ENCODE results near the gene RAPGEF2. TPM values are rescaled to one million over a fixed set of nuclear protein-coding genes. Genes with fewer than 3 reads are reported as not detected.

RAPGEF2 gene
- total and polyA plus RNA-seq, 7 donors = 4.6 to 35.2 (median 20.4) TPM

DNA sequence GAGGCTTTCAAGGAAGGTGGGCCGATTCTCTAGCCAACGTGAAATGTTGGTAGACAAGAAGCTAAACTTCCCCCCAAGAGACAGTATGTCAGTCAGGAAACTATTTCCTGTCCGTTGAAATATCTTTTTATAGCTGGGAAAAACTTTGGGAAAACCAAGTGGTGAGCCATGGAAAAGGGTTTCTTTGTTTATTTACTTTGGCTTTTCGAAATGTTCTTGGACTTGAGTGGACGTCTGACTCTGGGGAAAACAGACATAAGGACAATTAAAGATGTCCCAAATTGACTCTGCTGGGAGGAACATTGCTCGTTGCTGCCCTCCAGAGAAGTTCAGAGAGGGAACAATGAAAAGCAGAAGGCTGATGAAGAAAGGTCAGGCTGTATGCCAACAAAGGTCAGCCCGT lies 295.4 kb downstream of the RAPGEF2 start:
- Histone ChIP-seq H3K27ac (no peak overlapping the region), H3K4me1 (no peaks in the 10 kb centered on the region), H3K27me3 (ENCODE audit: insufficient read depth in 3 of 3, low read length in 2 of 3) (no peaks in the 10 kb centered on the region), H3K4me3 (no peak overlapping the region), H3K36me3 (ENCODE audit: insufficient read depth in 1 of 2, low read depth in 1 of 2) (no peaks in the 10 kb centered on the region), H3K9me3 (no peaks in the 10 kb centered on the region)
- no peak for DNase-seq
- TF ChIP-seq, protein P1, sequence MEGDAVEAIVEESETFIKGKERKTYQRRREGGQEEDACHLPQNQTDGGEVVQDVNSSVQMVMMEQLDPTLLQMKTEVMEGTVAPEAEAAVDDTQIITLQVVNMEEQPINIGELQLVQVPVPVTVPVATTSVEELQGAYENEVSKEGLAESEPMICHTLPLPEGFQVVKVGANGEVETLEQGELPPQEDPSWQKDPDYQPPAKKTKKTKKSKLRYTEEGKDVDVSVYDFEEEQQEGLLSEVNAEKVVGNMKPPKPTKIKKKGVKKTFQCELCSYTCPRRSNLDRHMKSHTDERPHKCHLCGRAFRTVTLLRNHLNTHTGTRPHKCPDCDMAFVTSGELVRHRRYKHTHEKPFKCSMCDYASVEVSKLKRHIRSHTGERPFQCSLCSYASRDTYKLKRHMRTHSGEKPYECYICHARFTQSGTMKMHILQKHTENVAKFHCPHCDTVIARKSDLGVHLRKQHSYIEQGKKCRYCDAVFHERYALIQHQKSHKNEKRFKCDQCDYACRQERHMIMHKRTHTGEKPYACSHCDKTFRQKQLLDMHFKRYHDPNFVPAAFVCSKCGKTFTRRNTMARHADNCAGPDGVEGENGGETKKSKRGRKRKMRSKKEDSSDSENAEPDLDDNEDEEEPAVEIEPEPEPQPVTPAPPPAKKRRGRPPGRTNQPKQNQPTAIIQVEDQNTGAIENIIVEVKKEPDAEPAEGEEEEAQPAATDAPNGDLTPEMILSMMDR (IDR thresholded peaks at IDR 0.05) = no peak
- 45 to 48% (median 47%) methylated on average over 7 of the region's 7 CpGs for WGBS, 3 donors
- ATAC-seq = peak in 1 of 4 donors; percentile 54
- intact Hi-C loops (cut with DNase I) = no loop called here

DNA sequence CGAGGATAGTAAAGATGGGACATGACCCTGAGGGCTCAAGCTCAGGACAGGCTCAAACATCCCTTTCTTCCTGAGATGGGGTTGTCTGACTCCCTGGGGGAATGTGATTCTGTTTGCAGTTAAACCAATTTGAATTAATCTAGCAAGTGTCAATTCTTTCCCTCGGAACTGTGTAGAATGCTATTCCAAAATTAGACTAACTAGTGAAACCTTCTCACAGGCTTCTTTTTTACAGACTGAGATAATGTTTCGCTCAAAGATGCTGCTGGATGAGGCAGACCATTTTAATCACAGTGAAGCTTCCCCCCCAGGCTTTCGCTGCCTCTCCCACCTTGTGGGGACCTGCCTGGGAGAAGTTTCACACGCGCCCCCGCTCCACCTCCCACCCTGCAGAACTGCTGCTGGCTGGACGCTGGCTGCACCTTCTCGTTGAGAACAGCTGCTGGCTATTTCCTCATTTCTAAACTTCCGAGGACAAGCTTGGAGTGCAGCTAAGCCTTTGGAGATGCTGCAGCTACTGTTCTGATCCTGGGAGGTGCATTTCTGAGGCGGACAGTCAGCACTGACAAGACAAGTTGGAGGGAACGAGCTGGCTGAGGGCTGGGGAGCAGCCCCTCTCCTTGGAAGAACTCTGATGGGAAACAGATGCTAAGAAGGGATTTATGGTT lies 297.8 kb downstream of the RAPGEF2 start:
- ATAC-seq (peak in 2 of 4 donors; percentile 27 to 42), DNase-seq (no peak)
- no peaks in the 10 kb centered on the region for H3K27me3 ChIP-seq (ENCODE audit: insufficient read depth in 3 of 3, low read length in 2 of 3)
- H3K4me1 ChIP-seq = no peaks in the 10 kb centered on the region
- peak overlapping the region; percentile 9 for H3K27ac ChIP-seq
- intact Hi-C loops (cut with DNase I) = no loop called here
- 22 to 27% (median 23%) methylated on average over 12 of the region's 12 CpGs for whole genome bisulfite sequencing, 3 donors
- no peaks in the 10 kb centered on the region for H3K36me3 ChIP-seq (ENCODE audit: insufficient read depth in 1 of 2, low read depth in 1 of 2)
- H3K4me3 ChIP-seq = no peak overlapping the region
- no peaks in the 10 kb centered on the region for H3K9me3 ChIP-seq
- TF ChIP-seq, protein P1 (IDR thresholded peaks at IDR 0.05) = no peak

DNA sequence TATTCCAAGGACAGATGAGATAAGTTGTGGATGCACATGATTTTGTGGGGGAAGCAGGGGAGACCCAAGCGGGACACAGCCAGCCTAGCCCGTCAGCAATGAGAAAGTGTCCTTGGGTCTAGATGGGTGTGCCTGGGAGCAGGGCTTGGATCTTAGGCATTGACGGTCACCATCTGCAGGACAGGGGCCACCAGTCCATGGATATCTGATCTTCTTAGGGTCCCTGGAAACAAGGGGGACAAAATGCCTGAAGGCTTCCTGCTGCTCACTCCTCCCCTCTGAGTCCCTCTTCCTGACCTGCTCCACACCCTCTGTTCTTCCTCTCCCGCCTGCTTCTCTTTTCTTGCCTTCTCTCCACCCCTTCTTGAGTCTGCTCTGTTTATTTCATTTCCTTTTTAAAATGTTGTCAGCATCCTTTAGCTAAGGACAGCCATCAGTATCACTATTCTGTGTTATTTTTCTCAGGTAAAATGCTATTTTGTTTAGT lies 298.4 kb downstream of the RAPGEF2 start:
- Histone ChIP-seq H3K9me3 (no peaks in the 10 kb centered on the region), H3K27me3 (ENCODE audit: insufficient read depth in 3 of 3, low read length in 2 of 3) (no peaks in the 10 kb centered on the region), H3K4me1 (no peaks in the 10 kb centered on the region), H3K36me3 (ENCODE audit: insufficient read depth in 1 of 2, low read depth in 1 of 2) (no peaks in the 10 kb centered on the region), H3K4me3 (no peak overlapping the region), H3K27ac (peak overlapping the region; percentile 9)
- DNase-seq = no peak
- TF ChIP-seq, protein P1 (IDR thresholded peaks at IDR 0.05) = no peak
- WGBS, 3 donors = 60 to 64% (median 63%) methylated on average over 4 of the region's 4 CpGs
- no peak for ATAC-seq
- intact Hi-C loops (cut with DNase I) = no loop called here

DNA sequence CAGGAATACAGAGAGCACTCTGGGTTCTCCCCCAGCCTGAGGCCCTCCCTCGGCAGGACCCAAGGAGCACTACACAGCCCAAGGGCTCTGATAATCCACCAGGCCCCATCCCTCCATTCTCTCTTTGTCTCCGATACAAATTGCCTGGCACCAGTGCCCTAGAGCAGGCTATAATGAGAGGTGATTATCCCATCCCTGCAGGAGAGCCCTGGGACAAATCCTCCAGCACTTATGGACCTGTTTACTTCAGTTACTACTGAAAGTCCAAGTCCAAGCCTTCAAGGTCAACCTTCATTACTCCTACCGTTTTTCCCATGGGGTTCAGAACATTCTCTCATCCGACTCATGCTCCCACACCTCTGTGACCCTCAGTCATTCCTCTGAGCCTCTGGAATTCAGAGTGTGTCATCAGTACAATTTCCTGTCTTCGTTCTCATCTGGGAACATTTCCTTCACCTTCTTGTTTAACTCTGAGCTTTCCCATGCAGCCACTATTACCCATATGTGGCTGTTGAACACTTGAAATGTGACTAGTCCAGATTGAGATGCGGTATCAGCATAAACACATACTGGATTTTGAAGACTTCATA lies 299.0 kb downstream of the RAPGEF2 start:
- WGBS, 3 donors = 62 to 67% (median 64%) methylated on average over 6 of the region's 6 CpGs

More for the DNA sequence above, 299.0 kb downstream of the RAPGEF2 start:
- intact Hi-C loops (cut with DNase I) = no loop called here
- Histone ChIP-seq H3K4me1 (no peaks in the 10 kb centered on the region), H3K9me3 (no peaks in the 10 kb centered on the region), H3K27me3 (ENCODE audit: insufficient read depth in 3 of 3, low read length in 2 of 3) (no peaks in the 10 kb centered on the region), H3K4me3 (no peak overlapping the region), H3K36me3 (ENCODE audit: insufficient read depth in 1 of 2, low read depth in 1 of 2) (no peaks in the 10 kb centered on the region), H3K27ac (no peak overlapping the region)
- TF ChIP-seq, protein P1 (IDR thresholded peaks at IDR 0.05) = no peak
- ATAC-seq (no peak), DNase-seq (no peak)
